ENCODE data around the gene PLCD1. TPM values are rescaled to one million over a fixed set of nuclear protein-coding genes. Genes with fewer than 3 reads are reported as not detected.
A peak's percentile ranks its signal among the peaks of the same experiment; 100 is the strongest.

Gene PLCD1
- total and polyA plus RNA-seq, 2 of the 13 experiments (the other 11 are each of a cell fraction or from before 2014, with no cell fraction given): 10.1 to 12.4 TPM

GRCh38 chr3:37986479-37987314, 42.7 kb downstream of the PLCD1 start (continued):
- no peak for TF ChIP-seq MNT (IDR thresholded peaks at IDR 0.05)
- TF ChIP-seq RBM22 (optimal IDR thresholded peaks at IDR 0.05; ENCODE audit: low read length): peak; percentile 50
- 0 out of 2 replicates have a peak, but pooled peaks have one; percentile 51 for TF ChIP-seq ATF2 (CRISPR knock-in tag; IDR thresholded peaks at IDR 0.05)
- TF ChIP-seq PBX3 (CRISPR knock-in tag; IDR thresholded peaks at IDR 0.05; ENCODE audit: borderline replicate concordance): no peak
- TF ChIP-seq RAD21 (CRISPR knock-in tag; IDR thresholded peaks at IDR 0.05): no peak
- TF ChIP-seq SP4 (CRISPR knock-in tag; IDR thresholded peaks at IDR 0.05): no peak
- TF ChIP-seq GMEB2 (CRISPR knock-in tag; IDR thresholded peaks at IDR 0.05; ENCODE audit: low read depth): no peak
- no peak for TF ChIP-seq TRAFD1 (CRISPR knock-in tag; IDR thresholded peaks at IDR 0.05; ENCODE audit: borderline replicate concordance)
- TF ChIP-seq ZNF10 (CRISPR knock-in tag; IDR thresholded peaks at IDR 0.05; ENCODE audit: borderline replicate concordance, low read depth): no peak
- no peak for TF ChIP-seq HNRNPLL (IDR thresholded peaks at IDR 0.05; ENCODE audit: low read depth, low read length, poor library complexity, severe bottlenecking)
- TF ChIP-seq ZBTB44 (CRISPR knock-in tag; IDR thresholded peaks at IDR 0.05): no peak
- TF ChIP-seq ISL2 (CRISPR knock-in tag; IDR thresholded peaks at IDR 0.05): peak; percentile 80
- no peak for TF ChIP-seq WIZ (CRISPR knock-in tag; IDR thresholded peaks at IDR 0.05)
- TF ChIP-seq TIGD3 (CRISPR knock-in tag; IDR thresholded peaks at IDR 0.05; ENCODE audit: borderline replicate concordance): no peak
- no peak for TF ChIP-seq LCORL (IDR thresholded peaks at IDR 0.05)
- TF ChIP-seq LCORL (CRISPR knock-in tag; IDR thresholded peaks at IDR 0.05): no peak
- peak; percentile 72 for TF ChIP-seq TCF7 (IDR thresholded peaks at IDR 0.05; ENCODE audit: low read depth)
- TF ChIP-seq MED13 (CRISPR knock-in tag; IDR thresholded peaks at IDR 0.05): no peak

Measured in HepG2 (cell line).